ENCODE measurements around the gene WDR43. TPM values are rescaled to one million over a fixed set of nuclear protein-coding genes. Genes with fewer than 3 reads are reported as not detected.

The WDR43 gene
- total and polyA plus RNA-seq, 2 donors from 2014 or later = 9.6 to 40.5 TPM

DNA sequence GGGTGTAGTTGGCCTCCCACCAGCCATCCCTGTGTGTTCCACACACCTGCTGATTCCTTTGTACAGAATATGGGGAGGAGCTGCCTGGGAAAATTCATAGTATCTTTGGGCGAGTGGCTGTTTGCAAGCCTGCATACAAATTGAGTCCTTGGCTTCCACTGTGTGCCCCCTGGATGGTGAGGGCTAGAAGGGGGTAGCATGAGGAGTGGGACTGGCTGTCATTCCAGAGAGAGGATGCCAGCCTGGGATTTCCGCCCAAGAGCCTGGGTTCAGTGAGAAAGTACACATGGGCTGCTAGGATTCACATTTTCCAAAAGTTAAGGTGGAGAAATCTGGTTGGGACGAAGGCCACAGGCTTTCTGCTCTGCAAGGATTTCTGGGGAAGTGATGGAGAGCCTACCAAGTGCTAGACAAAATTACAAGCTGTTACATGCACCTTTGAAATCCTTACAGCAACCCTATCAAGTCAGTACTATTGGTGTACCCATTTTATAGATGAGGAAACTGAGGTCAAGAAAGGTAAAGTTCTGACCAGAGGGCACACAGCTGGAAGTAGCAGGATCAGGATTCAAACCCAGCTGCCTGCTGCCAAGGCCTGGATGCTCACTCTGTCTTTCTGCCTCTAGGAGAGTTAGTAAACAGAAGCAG lies 86.0 kb downstream of the WDR43 start:
- Histone ChIP-seq H3K9ac (ENCODE audit: low read length in 3 of 3) (no peak overlapping the region), H3K27me3 (ENCODE audit: control insufficient read depth, insufficient read depth, low read length) (no peaks in the 10 kb centered on the region), H3K4me3 (ENCODE audit: low read length in 3 of 3) (no peak overlapping the region), H3K4me1 (ENCODE audit: control insufficient read depth in 2 of 3, insufficient read depth in 2 of 3, low read depth in 1 of 3, low read length in 3 of 3) (peaks cover 0 to 2% (median 0%) of the 10 kb centered on the region in 3 donors), H3K27ac (ENCODE audit: low read depth in 2 of 2, low read length in 2 of 2) (no peak overlapping the region), H3K9me3 (ENCODE audit: control insufficient read depth in 2 of 3, insufficient read depth in 1 of 3, low read length in 3 of 3) (no peaks in the 10 kb centered on the region), H3K36me3 (ENCODE audit: control insufficient read depth in 2 of 3, insufficient read depth in 3 of 3, low read length in 3 of 3) (no peaks in the 10 kb centered on the region)
- no peak for FAIRE-seq
- intact Hi-C loops (cut with DNase I) = no loop called here
- DNase-seq = no peak
- TF ChIP-seq, protein P1, sequence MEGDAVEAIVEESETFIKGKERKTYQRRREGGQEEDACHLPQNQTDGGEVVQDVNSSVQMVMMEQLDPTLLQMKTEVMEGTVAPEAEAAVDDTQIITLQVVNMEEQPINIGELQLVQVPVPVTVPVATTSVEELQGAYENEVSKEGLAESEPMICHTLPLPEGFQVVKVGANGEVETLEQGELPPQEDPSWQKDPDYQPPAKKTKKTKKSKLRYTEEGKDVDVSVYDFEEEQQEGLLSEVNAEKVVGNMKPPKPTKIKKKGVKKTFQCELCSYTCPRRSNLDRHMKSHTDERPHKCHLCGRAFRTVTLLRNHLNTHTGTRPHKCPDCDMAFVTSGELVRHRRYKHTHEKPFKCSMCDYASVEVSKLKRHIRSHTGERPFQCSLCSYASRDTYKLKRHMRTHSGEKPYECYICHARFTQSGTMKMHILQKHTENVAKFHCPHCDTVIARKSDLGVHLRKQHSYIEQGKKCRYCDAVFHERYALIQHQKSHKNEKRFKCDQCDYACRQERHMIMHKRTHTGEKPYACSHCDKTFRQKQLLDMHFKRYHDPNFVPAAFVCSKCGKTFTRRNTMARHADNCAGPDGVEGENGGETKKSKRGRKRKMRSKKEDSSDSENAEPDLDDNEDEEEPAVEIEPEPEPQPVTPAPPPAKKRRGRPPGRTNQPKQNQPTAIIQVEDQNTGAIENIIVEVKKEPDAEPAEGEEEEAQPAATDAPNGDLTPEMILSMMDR (IDR thresholded peaks at IDR 0.05; ENCODE audit: borderline replicate concordance, extremely low read depth, insufficient read depth) = no peak

DNA sequence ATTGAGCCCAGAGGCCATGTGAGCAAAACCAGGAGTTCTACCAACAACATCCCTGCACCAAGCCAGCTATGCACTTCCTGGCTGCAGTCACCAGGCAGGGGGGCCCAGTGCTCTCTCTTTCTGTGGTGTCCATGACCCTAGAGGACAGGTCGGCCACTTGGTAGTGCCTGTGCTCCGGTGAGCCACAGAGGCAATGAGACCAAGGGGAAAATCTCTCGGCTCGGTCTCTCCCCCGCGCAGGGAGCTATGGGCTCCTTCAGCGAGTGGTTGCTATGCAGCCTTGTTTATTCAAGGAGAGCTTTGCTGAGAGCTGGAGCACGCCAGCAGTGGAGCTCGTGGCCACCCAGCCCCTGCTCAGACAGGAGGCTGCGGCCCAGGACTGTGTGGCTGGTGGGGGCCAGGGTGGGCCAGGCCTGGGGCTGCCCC lies 86.6 kb downstream of the WDR43 start, which contains the start of gene TOGARAM2:
TSS of gene TOGARAM2 (plus strand) at position 283 of the 426 bp plus-strand sequence. CDS start 13,537 bp downstream, outside the sequence.
- DNase-seq = peak in 4 of 5 donors; percentile 77 to 88 (median 83)

DNA sequence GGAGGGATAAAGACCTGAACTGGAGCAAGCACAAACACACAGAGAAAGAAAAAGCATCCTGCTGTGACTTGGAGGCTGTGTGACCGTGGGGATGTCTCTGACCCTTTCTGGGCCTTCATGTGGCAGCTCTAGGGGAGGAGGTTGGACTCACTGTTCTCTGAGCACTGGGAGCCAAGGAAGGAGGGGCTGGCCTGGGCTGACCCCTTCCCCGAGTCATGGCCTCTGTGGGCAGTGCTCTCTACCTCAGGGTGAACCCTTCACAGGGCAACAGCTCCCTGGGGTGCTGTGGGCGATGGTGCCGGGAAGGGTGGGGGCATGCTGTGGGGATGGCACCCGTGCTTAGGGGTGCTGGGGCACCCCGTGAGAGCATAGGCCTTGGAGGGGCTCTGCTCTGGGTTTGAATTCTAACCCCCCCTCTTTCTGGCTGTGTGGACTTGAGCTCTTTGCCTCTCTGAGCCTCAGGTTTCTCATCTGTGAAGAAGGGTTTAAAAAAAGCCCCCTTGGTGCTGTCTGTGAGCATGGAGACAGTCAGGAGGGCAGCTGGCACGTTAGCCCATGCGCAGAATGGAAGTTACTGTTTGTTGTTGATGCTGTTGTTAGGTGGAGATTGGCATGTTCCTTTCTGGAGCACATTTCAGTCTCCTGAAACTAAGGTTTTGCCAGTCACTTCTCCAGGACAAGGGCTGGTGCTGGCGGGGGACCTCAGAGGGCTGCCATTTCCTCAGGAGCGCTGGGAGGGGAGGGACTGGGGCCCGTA lies 87.3 kb downstream of the WDR43 start:
- Histone ChIP-seq H3K4me1 (ENCODE audit: control insufficient read depth in 2 of 3, insufficient read depth in 2 of 3, low read depth in 1 of 3, low read length in 3 of 3) (peaks cover 0 to 2% (median 0%) of the 10 kb centered on the region in 3 donors), H3K36me3 (ENCODE audit: control insufficient read depth in 2 of 3, insufficient read depth in 3 of 3, low read length in 3 of 3) (no peaks in the 10 kb centered on the region), H3K27ac (ENCODE audit: low read depth in 2 of 2, low read length in 2 of 2) (peak overlapping the region in 1 of 2 donors; percentile 32), H3K9me3 (ENCODE audit: control insufficient read depth in 2 of 3, insufficient read depth in 1 of 3, low read length in 3 of 3) (no peaks in the 10 kb centered on the region), H3K4me3 (ENCODE audit: low read length in 3 of 3) (no peak overlapping the region), H3K9ac (ENCODE audit: low read length in 3 of 3) (no peak overlapping the region), H3K27me3 (ENCODE audit: control insufficient read depth, insufficient read depth, low read length) (no peaks in the 10 kb centered on the region)
- intact Hi-C loops (cut with DNase I) = no loop called here
- TF ChIP-seq, protein P1 (IDR thresholded peaks at IDR 0.05; ENCODE audit: borderline replicate concordance, extremely low read depth, insufficient read depth) = no peak
- no peak for DNase-seq
- FAIRE-seq = no peak

More for the DNA sequence above, 86.6 kb downstream of the WDR43 start, which contains the start of gene TOGARAM2:
- Histone ChIP-seq H3K9me3 (ENCODE audit: control insufficient read depth in 2 of 3, insufficient read depth in 1 of 3, low read length in 3 of 3) (no peaks in the 10 kb centered on the region), H3K4me1 (ENCODE audit: control insufficient read depth in 2 of 3, insufficient read depth in 2 of 3, low read depth in 1 of 3, low read length in 3 of 3) (peaks cover 0 to 2% (median 0%) of the 10 kb centered on the region in 3 donors), H3K36me3 (ENCODE audit: control insufficient read depth in 2 of 3, insufficient read depth in 3 of 3, low read length in 3 of 3) (no peaks in the 10 kb centered on the region), H3K9ac (ENCODE audit: low read length in 3 of 3) (no peak within 1 kb of the TSS), H3K27ac (ENCODE audit: low read depth in 2 of 2, low read length in 2 of 2) (peak within 1 kb of the TSS in 1 of 2 donors; percentile 32), H3K27me3 (ENCODE audit: control insufficient read depth, insufficient read depth, low read length) (no peaks in the 10 kb centered on the region), H3K4me3 (ENCODE audit: low read length in 3 of 3) (no peak within 1 kb of the TSS)
- FAIRE-seq = no peak
- TF ChIP-seq, protein P1 (IDR thresholded peaks at IDR 0.05; ENCODE audit: borderline replicate concordance, extremely low read depth, insufficient read depth) = no peak
- intact Hi-C loops (cut with DNase I) = no loop called here
